ENCODE results near the gene RAVER1.

The RAVER1 gene

DNA sequence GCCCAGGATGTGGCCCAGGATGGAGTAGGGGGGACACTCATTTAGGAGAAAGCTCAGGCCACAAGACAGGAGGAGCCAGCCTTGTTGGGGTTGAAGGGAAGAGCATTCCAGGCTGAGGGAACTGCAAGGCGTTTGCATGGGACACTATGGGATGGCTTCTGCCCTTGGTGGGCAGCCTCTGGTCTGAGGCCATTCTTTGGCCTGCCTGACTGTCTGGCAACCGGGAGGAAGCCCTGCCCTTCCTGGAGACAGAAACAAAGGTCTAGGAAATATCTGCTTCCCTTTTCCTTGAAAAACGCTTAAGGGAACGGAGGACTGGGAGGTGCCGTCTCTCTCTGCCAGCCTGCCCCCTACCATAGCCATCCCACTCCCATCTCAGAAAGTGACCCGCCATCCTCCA lies 65.3 kb downstream of the RAVER1 start:
- no peak for TF ChIP-seq CTCF (IDR thresholded peaks at IDR 0.05; ENCODE audit: low read depth, low read length)
- H3K4me3 ChIP-seq (ENCODE audit: low read depth, low read length): no peak overlapping the region

GRCh38 chr19:10266706-10267105 lies 66.6 kb downstream of the RAVER1 start:
- H3K4me3 ChIP-seq (ENCODE audit: low read depth, low read length): no peak overlapping the region
- TF ChIP-seq CTCF (IDR thresholded peaks at IDR 0.05; ENCODE audit: low read depth, low read length): no peak

Data from WI38 (cell line).